Thoracic aorta (tissue), 2 donors: ENCODE measurements around the gene TP53TG5. TPM values are rescaled to one million over a fixed set of nuclear protein-coding genes. Genes with fewer than 3 reads are reported as not detected.

Experiments used
- ATAC-seq: fragments of 150-250 bp; one replicate; pipeline ENCODE4 v1.8.0; 2017; ENCODE audit warnings: low read depth; ENCODE audit not compliant: insufficient number of reproducible peaks, low FRiP score
- DNase-seq: peaks from one replicate; pipeline ENCODE4 v3.0.0-alpha.2; 2020; ENCODE audit warnings: low spot score
- H3K27ac ChIP-seq, 2 donors: fragments of 200-600 bp; sonication (generic); 1 replicate in 1 of 2; 2 replicates in 1 of 2; pipeline ENCODE4 v1.5.1; 2016; ENCODE audit warnings: mild to moderate bottlenecking in 2 of 2, moderate library complexity in 2 of 2
- H3K27me3 ChIP-seq: fragments of 200-600 bp; sonication (generic); replicated peaks from 2 replicates; pipeline ENCODE4 v1.6.0; 2016; ENCODE audit warnings: mild to moderate bottlenecking; ENCODE audit not compliant: insufficient read depth
- H3K36me3 ChIP-seq: fragments of 200-600 bp; sonication (generic); one replicate; pipeline ENCODE4 v1.5.1; 2016
- H3K4me1 ChIP-seq, 2 donors: fragments of 200-600 bp; sonication (generic); 1 replicate in 1 of 2; 2 replicates in 1 of 2; pipeline versions ENCODE4 v1.5.1 to v1.6.0; 2016; ENCODE audit warnings: low read depth in 2 of 2, mild to moderate bottlenecking in 1 of 2; ENCODE audit not compliant: control insufficient read depth in 1 of 2
- H3K4me3 ChIP-seq: fragments of 200-600 bp; sonication (generic); 2 replicates; pipeline ENCODE4 v1.5.1; 2016; ENCODE audit warnings: mild to moderate bottlenecking
- H3K9me3 ChIP-seq: fragments of 200-600 bp; sonication (generic); 2 replicates; pipeline ENCODE4 v1.5.1; 2016
- CTCF ChIP-seq: fragments of 200-600 bp; sonication (generic); IDR thresholded peaks from one replicate; pipeline ENCODE4 v1.5.1; 2019; ENCODE audit warnings: antibody characterized with exemption
- total RNA-seq, 2 donors: library from RNA; depleted of rRNA; stranded (reverse); fragments of >200 nt; gene quantifications; one replicate each; pipeline versions ENCODE4 v1.1.0 to v1.2.3, GENCODE V29; 2016

The TP53TG5 gene
- total RNA-seq, 2 donors from 2014 or later: not detected

- no peaks in the 10 kb centered on the region for H3K27me3 ChIP-seq
- peak overlapping the region; percentile 93 to 96 for H3K27ac ChIP-seq
- DNase-seq (no peak), ATAC-seq (peak; percentile 29)
- no peaks in the 10 kb centered on the region for H3K9me3 ChIP-seq
- H3K4me3 ChIP-seq: peak overlapping the region; percentile 56
- H3K4me1 ChIP-seq: peaks cover 62 to 99% of the 10 kb centered on the region in 2 donors
- no peak for TF ChIP-seq CTCF
- H3K36me3 ChIP-seq: no peaks in the 10 kb centered on the region
These were observed 35.9 kb downstream of the TP53TG5 start for GRCh38 chr20:45341939-45342854.

GRCh38 chr20:45341579-45341938 is 36.6 kb downstream of the TP53TG5 start:
- TF ChIP-seq CTCF: no peak
- DNase-seq (no peak), ATAC-seq (no peak)
- no peaks in the 10 kb centered on the region for H3K9me3 ChIP-seq
- peak overlapping the region; percentile 56 for H3K4me3 ChIP-seq
- H3K27me3 ChIP-seq: no peaks in the 10 kb centered on the region
- H3K36me3 ChIP-seq: no peaks in the 10 kb centered on the region
- H3K4me1 ChIP-seq: peaks cover 66 to 99% of the 10 kb centered on the region in 2 donors
- peak overlapping the region; percentile 93 to 96 for H3K27ac ChIP-seq

GRCh38 chr20:45340951-45341350 is 37.2 kb downstream of the TP53TG5 start:
- H3K4me1 ChIP-seq: peaks cover 68 to 99% of the 10 kb centered on the region in 2 donors
- H3K9me3 ChIP-seq: no peaks in the 10 kb centered on the region
- no peak overlapping the region for H3K4me3 ChIP-seq
- H3K27me3 ChIP-seq: no peaks in the 10 kb centered on the region
- ATAC-seq (no peak), DNase-seq (no peak)
- H3K27ac ChIP-seq: peak overlapping the region; percentile 93 to 96
- no peaks in the 10 kb centered on the region for H3K36me3 ChIP-seq
- no peak for TF ChIP-seq CTCF

- TF ChIP-seq CTCF: no peak
- Histone ChIP-seq H3K9me3 (no peaks in the 10 kb centered on the region), H3K4me1 (peaks cover 66 to 98% of the 10 kb centered on the region in 2 donors), H3K36me3 (no peaks in the 10 kb centered on the region), H3K27ac (peak overlapping the region; percentile 93 to 96), H3K4me3 (no peak overlapping the region), H3K27me3 (no peaks in the 10 kb centered on the region)
- DNase-seq: no peak
- no peak for ATAC-seq
These were observed 37.8 kb downstream of the TP53TG5 start for GRCh38 chr20:45340236-45340847.

GRCh38 chr20:45339799-45340198 is 38.3 kb downstream of the TP53TG5 start:
- Histone ChIP-seq H3K36me3 (peaks cover 4% of the 10 kb centered on the region), H3K4me1 (peaks cover 62 to 93% of the 10 kb centered on the region in 2 donors), H3K27ac (peak overlapping the region; percentile 93 to 94), H3K9me3 (no peaks in the 10 kb centered on the region), H3K27me3 (no peaks in the 10 kb centered on the region), H3K4me3 (no peak overlapping the region)
- DNase-seq: no peak
- no peak for ATAC-seq
- no peak for TF ChIP-seq CTCF
